Right forelimb (tissue), 1 donor: ENCODE results near the gene KDM5B.
A peak's percentile ranks its signal among the peaks of the same experiment; 100 is the strongest.

Source experiments
- DNase-seq: peaks from one replicate; pipeline ENCODE4 v3.0.0-alpha.2; 2018

The KDM5B gene

GRCh38 chr1:202711949-202712635 lies 96.1 kb downstream of the KDM5B start:
- no peak for DNase-seq

- peak; percentile 71 for DNase-seq
Measured at GRCh38 chr1:202710070-202711045, 97.9 kb downstream of the KDM5B start, which contains the start of gene SYT2. Gene SYT2, minus strand, starts transcription at chr1:202710454. Its CDS starts 104,682 bp downstream, at chr1:202605772.

- no peak for DNase-seq
Measured at GRCh38 chr1:202709276-202710041, 98.8 kb downstream of the KDM5B start.

- peak; percentile 24 for DNase-seq
Measured at GRCh38 chr1:202708456-202709275, 99.6 kb downstream of the KDM5B start.

GRCh38 chr1:202706851-202707250 lies 101.4 kb downstream of the KDM5B start:
- DNase-seq, result no peak

- no peak for DNase-seq
Measured at GRCh38 chr1:202704601-202705000, 103.6 kb downstream of the KDM5B start.

- DNase-seq, result no peak
Measured at GRCh38 chr1:202703191-202703590, 105.0 kb downstream of the KDM5B start.

- DNase-seq, result no peak
Measured at GRCh38 chr1:202702088-202702487, 106.1 kb downstream of the KDM5B start.

- DNase-seq, result no peak
Measured at GRCh38 chr1:202701200-202701599, 107.0 kb downstream of the KDM5B start.

GRCh38 chr1:202700061-202700460 lies 108.2 kb downstream of the KDM5B start:
- no peak for DNase-seq

- DNase-seq, result no peak
Measured at GRCh38 chr1:202698276-202698675, 109.9 kb downstream of the KDM5B start.

- DNase-seq, result no peak
Measured at GRCh38 chr1:202697038-202697437, 111.2 kb downstream of the KDM5B start.

- no peak for DNase-seq
Measured at GRCh38 chr1:202694314-202694713, 113.9 kb downstream of the KDM5B start.

- DNase-seq, result peak; percentile 80
Measured at GRCh38 chr1:202692959-202693555, 115.2 kb downstream of the KDM5B start.

- DNase-seq, result no peak
Measured at GRCh38 chr1:202691816-202692215, 116.4 kb downstream of the KDM5B start.

GRCh38 chr1:202689493-202690342 lies 118.5 kb downstream of the KDM5B start:
- no peak for DNase-seq

- no peak for DNase-seq
Measured at GRCh38 chr1:202689082-202689481, 119.1 kb downstream of the KDM5B start.

GRCh38 chr1:202688401-202688800 lies 119.8 kb downstream of the KDM5B start:
- DNase-seq, result no peak

- DNase-seq, result no peak
Measured at GRCh38 chr1:202687798-202688197, 120.4 kb downstream of the KDM5B start.

- no peak for DNase-seq
Measured at GRCh38 chr1:202687370-202687769, 120.9 kb downstream of the KDM5B start.

GRCh38 chr1:202685641-202686040 lies 122.6 kb downstream of the KDM5B start:
- no peak for DNase-seq
